ENCODE data around the gene SH3RF2.

Gene SH3RF2

GRCh38 chr5:146043722-146044121, 107.3 kb downstream of the SH3RF2 start:
- no peaks in the 10 kb centered on the region for H3K4me1 ChIP-seq (ENCODE audit: control insufficient read depth, insufficient read depth, low read length)
- no peak overlapping the region for H3K9ac ChIP-seq (ENCODE audit: low read depth, low read length)
- H3K36me3 ChIP-seq (ENCODE audit: control insufficient read depth, insufficient read depth, low read length): no peaks in the 10 kb centered on the region
- H3K27ac ChIP-seq (ENCODE audit: low read depth, low read length): no peak overlapping the region
- no peaks in the 10 kb centered on the region for H3K9me3 ChIP-seq (ENCODE audit: control insufficient read depth, insufficient read depth, low read length)
- H3K27me3 ChIP-seq (ENCODE audit: control insufficient read depth, insufficient read depth, low read length): no peaks in the 10 kb centered on the region
- no peak overlapping the region for H3K4me3 ChIP-seq (ENCODE audit: low read depth, low read length)

- Histone ChIP-seq H3K9me3 (ENCODE audit: control insufficient read depth, insufficient read depth, low read length) (no peaks in the 10 kb centered on the region), H3K27me3 (ENCODE audit: control insufficient read depth, insufficient read depth, low read length) (no peaks in the 10 kb centered on the region), H3K4me1 (ENCODE audit: control insufficient read depth, insufficient read depth, low read length) (no peaks in the 10 kb centered on the region), H3K27ac (ENCODE audit: low read depth, low read length) (no peak overlapping the region), H3K9ac (ENCODE audit: low read depth, low read length) (no peak overlapping the region), H3K4me3 (ENCODE audit: low read depth, low read length) (no peak overlapping the region), H3K36me3 (ENCODE audit: control insufficient read depth, insufficient read depth, low read length) (no peaks in the 10 kb centered on the region)
These were observed 111.0 kb downstream of the SH3RF2 start for GRCh38 chr5:146047396-146047795.

GRCh38 chr5:146048994-146049703, 112.8 kb downstream of the SH3RF2 start:
- H3K36me3 ChIP-seq (ENCODE audit: control insufficient read depth, insufficient read depth, low read length): no peaks in the 10 kb centered on the region
- H3K9me3 ChIP-seq (ENCODE audit: control insufficient read depth, insufficient read depth, low read length): no peaks in the 10 kb centered on the region
- no peak overlapping the region for H3K4me3 ChIP-seq (ENCODE audit: low read depth, low read length)
- no peak overlapping the region for H3K9ac ChIP-seq (ENCODE audit: low read depth, low read length)
- H3K4me1 ChIP-seq (ENCODE audit: control insufficient read depth, insufficient read depth, low read length): no peaks in the 10 kb centered on the region
- H3K27ac ChIP-seq (ENCODE audit: low read depth, low read length): no peak overlapping the region
- H3K27me3 ChIP-seq (ENCODE audit: control insufficient read depth, insufficient read depth, low read length): no peaks in the 10 kb centered on the region

GRCh38 chr5:146049704-146050026, 113.3 kb downstream of the SH3RF2 start:
- no peaks in the 10 kb centered on the region for H3K27me3 ChIP-seq (ENCODE audit: control insufficient read depth, insufficient read depth, low read length)
- H3K27ac ChIP-seq (ENCODE audit: low read depth, low read length): no peak overlapping the region
- H3K36me3 ChIP-seq (ENCODE audit: control insufficient read depth, insufficient read depth, low read length): no peaks in the 10 kb centered on the region
- no peak overlapping the region for H3K9ac ChIP-seq (ENCODE audit: low read depth, low read length)
- H3K9me3 ChIP-seq (ENCODE audit: control insufficient read depth, insufficient read depth, low read length): no peaks in the 10 kb centered on the region
- no peaks in the 10 kb centered on the region for H3K4me1 ChIP-seq (ENCODE audit: control insufficient read depth, insufficient read depth, low read length)
- no peak overlapping the region for H3K4me3 ChIP-seq (ENCODE audit: low read depth, low read length)

- H3K4me3 ChIP-seq (ENCODE audit: low read depth, low read length): no peak overlapping the region
- no peak overlapping the region for H3K9ac ChIP-seq (ENCODE audit: low read depth, low read length)
- no peaks in the 10 kb centered on the region for H3K9me3 ChIP-seq (ENCODE audit: control insufficient read depth, insufficient read depth, low read length)
- H3K36me3 ChIP-seq (ENCODE audit: control insufficient read depth, insufficient read depth, low read length): no peaks in the 10 kb centered on the region
- no peaks in the 10 kb centered on the region for H3K4me1 ChIP-seq (ENCODE audit: control insufficient read depth, insufficient read depth, low read length)
- no peak overlapping the region for H3K27ac ChIP-seq (ENCODE audit: low read depth, low read length)
- no peaks in the 10 kb centered on the region for H3K27me3 ChIP-seq (ENCODE audit: control insufficient read depth, insufficient read depth, low read length)
These were observed 113.7 kb downstream of the SH3RF2 start for GRCh38 chr5:146050086-146050485.

- Histone ChIP-seq H3K9me3 (ENCODE audit: control insufficient read depth, insufficient read depth, low read length) (no peaks in the 10 kb centered on the region), H3K9ac (ENCODE audit: low read depth, low read length) (no peak overlapping the region), H3K27ac (ENCODE audit: low read depth, low read length) (no peak overlapping the region), H3K27me3 (ENCODE audit: control insufficient read depth, insufficient read depth, low read length) (no peaks in the 10 kb centered on the region), H3K4me1 (ENCODE audit: control insufficient read depth, insufficient read depth, low read length) (no peaks in the 10 kb centered on the region), H3K36me3 (ENCODE audit: control insufficient read depth, insufficient read depth, low read length) (no peaks in the 10 kb centered on the region), H3K4me3 (ENCODE audit: low read depth, low read length) (no peak overlapping the region)
These were observed 115.3 kb downstream of the SH3RF2 start for GRCh38 chr5:146051678-146052077.

GRCh38 chr5:146052780-146053179, 116.4 kb downstream of the SH3RF2 start:
- Histone ChIP-seq H3K36me3 (ENCODE audit: control insufficient read depth, insufficient read depth, low read length) (no peaks in the 10 kb centered on the region), H3K4me1 (ENCODE audit: control insufficient read depth, insufficient read depth, low read length) (no peaks in the 10 kb centered on the region), H3K27me3 (ENCODE audit: control insufficient read depth, insufficient read depth, low read length) (no peaks in the 10 kb centered on the region), H3K9ac (ENCODE audit: low read depth, low read length) (no peak overlapping the region), H3K4me3 (ENCODE audit: low read depth, low read length) (no peak overlapping the region), H3K27ac (ENCODE audit: low read depth, low read length) (no peak overlapping the region), H3K9me3 (ENCODE audit: control insufficient read depth, insufficient read depth, low read length) (no peaks in the 10 kb centered on the region)

GRCh38 chr5:146055432-146055831, 119.1 kb downstream of the SH3RF2 start:
- no peaks in the 10 kb centered on the region for H3K36me3 ChIP-seq (ENCODE audit: control insufficient read depth, insufficient read depth, low read length)
- no peaks in the 10 kb centered on the region for H3K9me3 ChIP-seq (ENCODE audit: control insufficient read depth, insufficient read depth, low read length)
- H3K4me1 ChIP-seq (ENCODE audit: control insufficient read depth, insufficient read depth, low read length): no peaks in the 10 kb centered on the region
- H3K27me3 ChIP-seq (ENCODE audit: control insufficient read depth, insufficient read depth, low read length): no peaks in the 10 kb centered on the region
- H3K4me3 ChIP-seq (ENCODE audit: low read depth, low read length): no peak overlapping the region
- H3K9ac ChIP-seq (ENCODE audit: low read depth, low read length): no peak overlapping the region
- no peak overlapping the region for H3K27ac ChIP-seq (ENCODE audit: low read depth, low read length)

GRCh38 chr5:146059460-146060220, 123.3 kb downstream of the SH3RF2 start:
- Histone ChIP-seq H3K4me3 (ENCODE audit: low read depth, low read length) (no peak overlapping the region), H3K36me3 (ENCODE audit: control insufficient read depth, insufficient read depth, low read length) (no peaks in the 10 kb centered on the region), H3K9ac (ENCODE audit: low read depth, low read length) (no peak overlapping the region)

GRCh38 chr5:146060221-146060585, 123.8 kb downstream of the SH3RF2 start:
- Histone ChIP-seq H3K9me3 (ENCODE audit: control insufficient read depth, insufficient read depth, low read length) (no peaks in the 10 kb centered on the region), H3K4me1 (ENCODE audit: control insufficient read depth, insufficient read depth, low read length) (no peaks in the 10 kb centered on the region), H3K9ac (ENCODE audit: low read depth, low read length) (no peak overlapping the region), H3K27me3 (ENCODE audit: control insufficient read depth, insufficient read depth, low read length) (no peaks in the 10 kb centered on the region), H3K4me3 (ENCODE audit: low read depth, low read length) (no peak overlapping the region), H3K36me3 (ENCODE audit: control insufficient read depth, insufficient read depth, low read length) (no peaks in the 10 kb centered on the region), H3K27ac (ENCODE audit: low read depth, low read length) (no peak overlapping the region)

More at GRCh38 chr5:146059460-146060220, 123.3 kb downstream of the SH3RF2 start:
- Histone ChIP-seq H3K27ac (ENCODE audit: low read depth, low read length) (no peak overlapping the region), H3K4me1 (ENCODE audit: control insufficient read depth, insufficient read depth, low read length) (no peaks in the 10 kb centered on the region), H3K27me3 (ENCODE audit: control insufficient read depth, insufficient read depth, low read length) (no peaks in the 10 kb centered on the region), H3K9me3 (ENCODE audit: control insufficient read depth, insufficient read depth, low read length) (no peaks in the 10 kb centered on the region)

- H3K9me3 ChIP-seq (ENCODE audit: control insufficient read depth, insufficient read depth, low read length): no peaks in the 10 kb centered on the region
- H3K27me3 ChIP-seq (ENCODE audit: control insufficient read depth, insufficient read depth, low read length): peaks cover 11% of the 10 kb centered on the region
- no peak overlapping the region for H3K4me3 ChIP-seq (ENCODE audit: low read depth, low read length)
- H3K9ac ChIP-seq (ENCODE audit: low read depth, low read length): no peak overlapping the region
- no peaks in the 10 kb centered on the region for H3K4me1 ChIP-seq (ENCODE audit: control insufficient read depth, insufficient read depth, low read length)
- H3K27ac ChIP-seq (ENCODE audit: low read depth, low read length): no peak overlapping the region
- H3K36me3 ChIP-seq (ENCODE audit: control insufficient read depth, insufficient read depth, low read length): no peaks in the 10 kb centered on the region
These were observed 130.6 kb downstream of the SH3RF2 start for GRCh38 chr5:146066968-146067367.

Data from HUES48 (cell line).